GM19099 (cell line): Measurements from ENCODE around the gene DLGAP4.

Experiments
- POLR2A ChIP-seq: IDR thresholded peaks from 3 replicates; pipeline ENCODE4 v1.6.1; 2011; ENCODE audit warnings: low read depth; ENCODE audit not compliant: insufficient read length; ENCODE audit errors: extremely low read depth

Gene DLGAP4

GRCh38 chr20:36527331-36528125, 221.4 kb downstream of the DLGAP4 start:
- no peak for TF ChIP-seq POLR2A

- no peak for TF ChIP-seq POLR2A
Measured at GRCh38 chr20:36528176-36528874, 222.2 kb downstream of the DLGAP4 start.

- TF ChIP-seq POLR2A = no peak
Measured at GRCh38 chr20:36528875-36529417, 222.8 kb downstream of the DLGAP4 start.

- no peak for TF ChIP-seq POLR2A
Measured at GRCh38 chr20:36532388-36532787, 226.2 kb downstream of the DLGAP4 start.

GRCh38 chr20:36532822-36533221, 226.7 kb downstream of the DLGAP4 start:
- TF ChIP-seq POLR2A = no peak

- no peak for TF ChIP-seq POLR2A
Measured at GRCh38 chr20:36538026-36538722, 232.0 kb downstream of the DLGAP4 start.

- TF ChIP-seq POLR2A = no peak
Measured at GRCh38 chr20:36540551-36541211, 234.5 kb downstream of the DLGAP4 start.

- TF ChIP-seq POLR2A = no peak
Measured at GRCh38 chr20:36541227-36541767, 235.2 kb downstream of the DLGAP4 start, which contains the start of gene MYL9. TSS of gene MYL9 (plus strand) at chr20:36541519. CDS start at chr20:36544885, 3,366 bp downstream.

- no peak for TF ChIP-seq POLR2A
Measured at GRCh38 chr20:36541768-36542488, 235.8 kb downstream of the DLGAP4 start.

- TF ChIP-seq POLR2A = no peak
Measured at GRCh38 chr20:36542516-36543183, 236.5 kb downstream of the DLGAP4 start.

GRCh38 chr20:36543184-36544133, 237.3 kb downstream of the DLGAP4 start:
- TF ChIP-seq POLR2A = no peak
